DND-41 (cell line): ENCODE measurements around the gene ENPP5.

Experiments
- ATAC-seq: fragments of 200-7000 bp; cut with Tn5 transposase; 3 replicates; pipeline ENCODE4 v1.9.1; 2021; ENCODE audit warnings: low read depth; ENCODE audit not compliant: insufficient read depth
- DNase-seq: peaks from one replicate; pipeline ENCODE4 v3.0.0-alpha.2; 2020
- H2AFZ ChIP-seq: 2 replicates; pipeline ENCODE4 v1.6.0; 2012; ENCODE audit warnings: low read depth, low read length
- H3K27ac ChIP-seq: 2 replicates; pipeline ENCODE4 v1.5.1; 2012; ENCODE audit warnings: low read length, inconsistent platforms
- H3K27me3 ChIP-seq: fragments of 200-600 bp; sonication (generic); 2 replicates; pipeline ENCODE4 v1.6.0; 2012; ENCODE audit warnings: low read length, mild to moderate bottlenecking, inconsistent platforms; ENCODE audit not compliant: insufficient read depth, poor library complexity
- H3K36me3 ChIP-seq: 2 replicates; pipeline ENCODE4 v1.5.1; 2012; ENCODE audit warnings: low read length, inconsistent platforms; ENCODE audit not compliant: insufficient read depth
- H3K4me1 ChIP-seq: 2 replicates; pipeline ENCODE4 v1.5.1; 2012; ENCODE audit warnings: mild to moderate bottlenecking, low read length; ENCODE audit not compliant: insufficient read depth
- H3K4me2 ChIP-seq: 2 replicates; pipeline ENCODE4 v1.6.0; 2012; ENCODE audit warnings: mild to moderate bottlenecking, moderate library complexity, low read length, inconsistent platforms; ENCODE audit not compliant: insufficient read depth
- H3K4me3 ChIP-seq, 2 experiments: fragments of 200-600 bp in 1 of 2; shearing (Covaris generic) in 1 of 2; 2 replicates each; pipeline ENCODE4 v1.5.1; 2012 to 2016; ENCODE audit warnings: inconsistent platforms in 2 of 2, low read length in 2 of 2, mild to moderate bottlenecking in 2 of 2, low read depth in 1 of 2, moderate library complexity in 1 of 2
- H3K79me2 ChIP-seq: 2 replicates; pipeline ENCODE4 v1.6.0; 2012; ENCODE audit warnings: low read length, inconsistent platforms; ENCODE audit not compliant: insufficient read depth
- H3K9ac ChIP-seq: 2 replicates; pipeline ENCODE4 v1.6.0; 2012; ENCODE audit warnings: low read depth, mild to moderate bottlenecking, inconsistent platforms, low read length, moderate library complexity
- H3K9me3 ChIP-seq: 2 replicates; pipeline ENCODE4 v1.5.1; 2012; ENCODE audit warnings: low read length, moderate library complexity, mild to moderate bottlenecking, inconsistent platforms; ENCODE audit not compliant: insufficient read depth, severe bottlenecking
- H4K20me1 ChIP-seq: 2 replicates; pipeline ENCODE4 v1.6.0; 2012; ENCODE audit warnings: low read length; ENCODE audit not compliant: insufficient read depth
- EZH2 ChIP-seq: IDR thresholded peaks from 3 replicates; pipeline ENCODE4 v1.6.1; 2012; ENCODE audit warnings: borderline replicate concordance, low read depth, mild to moderate bottlenecking, moderate library complexity, low read length, inconsistent platforms; ENCODE audit not compliant: severe bottlenecking
- TF ChIP-seq, protein P1 (sequence below): IDR thresholded peaks from 2 replicates; pipeline ENCODE4 v1.5.1; 2012; ENCODE audit warnings: borderline replicate concordance, low read length, moderate library complexity, mild to moderate bottlenecking; ENCODE audit not compliant: poor library complexity, severe bottlenecking; ENCODE audit errors: extremely low read depth

Gene ENPP5

DNA sequence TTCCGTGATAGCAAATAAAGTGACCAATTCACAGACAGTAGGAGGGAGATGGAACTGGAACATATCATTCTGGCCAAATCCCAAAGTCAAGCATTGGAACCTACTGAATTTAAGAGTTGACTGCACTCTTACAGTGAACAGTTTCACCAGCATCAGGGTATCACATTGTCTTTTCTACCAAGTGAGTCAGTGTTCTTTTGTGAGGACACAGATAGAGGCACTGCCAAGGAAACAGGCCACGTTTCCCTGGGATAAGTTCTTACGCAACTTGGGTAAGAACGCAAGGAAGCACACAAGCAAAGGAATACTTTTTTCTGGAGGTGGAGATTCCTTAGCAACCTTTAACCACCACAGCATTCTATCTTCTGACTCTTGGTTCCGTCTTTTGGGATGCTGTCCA lies 28.6 kb upstream of the ENPP5 start:
- Histone ChIP-seq H3K4me1 (no peaks in the 10 kb centered on the region), H3K4me3 (no peak overlapping the region), H3K4me2 (no peak overlapping the region), H3K36me3 (no peaks in the 10 kb centered on the region), H3K79me2 (no peaks in the 10 kb centered on the region), H2AFZ (no peak overlapping the region), H4K20me1 (no peaks in the 10 kb centered on the region), H3K27me3 (peaks cover 3% of the 10 kb centered on the region), H3K27ac (no peak overlapping the region), H3K9me3 (no peaks in the 10 kb centered on the region), H3K9ac (no peak overlapping the region)
- DNase-seq (no peak), ATAC-seq (no peak)
- TF ChIP-seq EZH2, result no peak
- TF ChIP-seq, protein P1, sequence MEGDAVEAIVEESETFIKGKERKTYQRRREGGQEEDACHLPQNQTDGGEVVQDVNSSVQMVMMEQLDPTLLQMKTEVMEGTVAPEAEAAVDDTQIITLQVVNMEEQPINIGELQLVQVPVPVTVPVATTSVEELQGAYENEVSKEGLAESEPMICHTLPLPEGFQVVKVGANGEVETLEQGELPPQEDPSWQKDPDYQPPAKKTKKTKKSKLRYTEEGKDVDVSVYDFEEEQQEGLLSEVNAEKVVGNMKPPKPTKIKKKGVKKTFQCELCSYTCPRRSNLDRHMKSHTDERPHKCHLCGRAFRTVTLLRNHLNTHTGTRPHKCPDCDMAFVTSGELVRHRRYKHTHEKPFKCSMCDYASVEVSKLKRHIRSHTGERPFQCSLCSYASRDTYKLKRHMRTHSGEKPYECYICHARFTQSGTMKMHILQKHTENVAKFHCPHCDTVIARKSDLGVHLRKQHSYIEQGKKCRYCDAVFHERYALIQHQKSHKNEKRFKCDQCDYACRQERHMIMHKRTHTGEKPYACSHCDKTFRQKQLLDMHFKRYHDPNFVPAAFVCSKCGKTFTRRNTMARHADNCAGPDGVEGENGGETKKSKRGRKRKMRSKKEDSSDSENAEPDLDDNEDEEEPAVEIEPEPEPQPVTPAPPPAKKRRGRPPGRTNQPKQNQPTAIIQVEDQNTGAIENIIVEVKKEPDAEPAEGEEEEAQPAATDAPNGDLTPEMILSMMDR, result no peak

DNA sequence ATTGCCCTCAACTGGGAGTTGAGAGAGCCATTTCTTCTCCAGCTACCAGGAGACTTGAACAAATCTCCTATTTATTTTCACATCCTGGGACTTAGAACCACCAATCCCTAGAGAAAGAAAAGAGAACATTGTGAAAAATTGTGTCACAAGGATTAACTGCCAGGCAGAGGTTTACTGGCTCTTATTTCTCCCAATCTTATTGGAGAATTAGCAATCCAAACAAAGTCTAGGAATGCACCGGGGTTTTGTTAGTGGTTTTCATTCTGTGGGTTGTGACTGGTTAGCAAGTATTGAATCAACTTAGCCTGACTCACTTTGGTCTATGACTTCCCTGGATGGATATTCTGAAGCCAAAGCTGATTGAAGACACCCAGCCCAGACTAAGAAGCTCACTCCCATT lies 21.2 kb upstream of the ENPP5 start:
- Histone ChIP-seq H4K20me1 (no peaks in the 10 kb centered on the region), H3K9ac (no peak overlapping the region), H3K4me2 (no peak overlapping the region), H2AFZ (no peak overlapping the region), H3K27me3 (peaks cover 5% of the 10 kb centered on the region), H3K27ac (no peak overlapping the region), H3K9me3 (no peaks in the 10 kb centered on the region), H3K4me3 (no peak overlapping the region), H3K4me1 (no peaks in the 10 kb centered on the region), H3K79me2 (no peaks in the 10 kb centered on the region), H3K36me3 (no peaks in the 10 kb centered on the region)
- DNase-seq, result no peak
- TF ChIP-seq, protein P1, result no peak
- no peak for TF ChIP-seq EZH2
- no peak for ATAC-seq

DNA sequence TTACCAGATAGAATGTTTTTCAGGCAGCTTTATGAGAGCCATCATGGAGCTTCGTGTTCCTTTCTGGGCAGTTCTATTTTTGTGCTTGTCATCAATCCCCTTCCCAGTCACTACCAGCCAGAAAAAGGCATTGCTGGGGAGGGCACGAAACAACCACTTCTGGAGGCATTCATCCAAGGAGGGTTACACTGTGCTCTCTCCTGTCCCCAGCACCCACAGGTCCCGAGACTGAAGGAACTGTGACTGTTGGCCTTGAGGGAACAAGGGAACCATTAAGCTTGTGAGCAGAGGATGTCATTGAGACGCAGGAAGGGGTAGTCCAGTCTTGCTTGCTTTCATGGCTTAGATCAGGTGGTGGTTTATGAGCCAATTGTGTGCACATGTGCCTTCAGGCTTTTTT lies 20.1 kb upstream of the ENPP5 start:
- ATAC-seq, result no peak
- Histone ChIP-seq H3K4me3 (no peak overlapping the region), H3K9me3 (no peaks in the 10 kb centered on the region), H2AFZ (no peak overlapping the region), H3K27ac (no peak overlapping the region), H3K4me1 (no peaks in the 10 kb centered on the region), H3K9ac (no peak overlapping the region), H3K4me2 (no peak overlapping the region), H3K79me2 (no peaks in the 10 kb centered on the region), H3K27me3 (peaks cover 12% of the 10 kb centered on the region), H3K36me3 (no peaks in the 10 kb centered on the region), H4K20me1 (no peaks in the 10 kb centered on the region)
- DNase-seq, result no peak
- TF ChIP-seq EZH2, result no peak
- TF ChIP-seq, protein P1, result no peak

DNA sequence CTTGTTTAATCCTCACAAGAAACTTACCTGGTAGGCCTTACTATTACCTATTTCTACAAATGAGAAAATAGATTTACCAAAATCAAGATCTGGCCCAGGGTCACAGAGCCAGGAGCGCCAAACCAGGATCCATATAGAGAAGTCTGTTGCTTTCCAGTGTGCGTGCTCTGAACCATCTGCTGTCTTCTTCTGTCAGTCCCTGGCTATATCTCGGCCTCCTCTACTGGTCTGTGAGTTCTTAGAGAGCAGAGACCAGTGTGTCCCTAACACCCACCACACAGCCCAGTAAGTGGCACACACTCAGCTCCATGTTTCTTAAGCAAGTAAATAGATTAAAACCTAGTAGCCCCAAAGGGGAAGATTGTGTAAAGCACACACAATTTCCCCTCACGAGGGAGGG lies 18.9 kb upstream of the ENPP5 start:
- Histone ChIP-seq H3K27me3 (peaks cover 21% of the 10 kb centered on the region), H3K36me3 (no peaks in the 10 kb centered on the region), H3K9ac (no peak overlapping the region), H2AFZ (no peak overlapping the region), H3K9me3 (no peaks in the 10 kb centered on the region), H3K4me1 (no peaks in the 10 kb centered on the region), H3K79me2 (no peaks in the 10 kb centered on the region), H3K27ac (no peak overlapping the region), H3K4me2 (no peak overlapping the region), H3K4me3 (no peak overlapping the region), H4K20me1 (no peaks in the 10 kb centered on the region)
- DNase-seq, result no peak
- ATAC-seq, result no peak
- no peak for TF ChIP-seq EZH2
- TF ChIP-seq, protein P1, result no peak
